ENCODE data around the gene COG3. TPM values are rescaled to one million over a fixed set of nuclear protein-coding genes. Genes with fewer than 3 reads are reported as not detected.

Gene COG3
- total RNA-seq, 3 donors from 2014 or later: 37.0 to 51.3 (median 47.2) TPM

- H3K9me3 ChIP-seq: no peaks in the 10 kb centered on the region
- no peak for ATAC-seq
- no peaks in the 10 kb centered on the region for H3K4me1 ChIP-seq (ENCODE audit: low read depth)
- no peak overlapping the region for H3K4me3 ChIP-seq
- TF ChIP-seq CTCF (IDR thresholded peaks at IDR 0.05): no peak
- intact Hi-C loops (cut with DNase I, micrococcal nuclease): no loop called here
- DNase-seq: no peak
- H3K36me3 ChIP-seq (ENCODE audit: low read depth): no peaks in the 10 kb centered on the region
These were observed 45.9 kb downstream of the COG3 start for GRCh38 chr13:45510672-45511071.

- DNase-seq: peak in 1 of 3 donors; percentile 51
- Histone ChIP-seq H3K4me3 (no peak overlapping the region), H3K4me1 (ENCODE audit: low read depth) (no peaks in the 10 kb centered on the region), H3K9me3 (no peaks in the 10 kb centered on the region), H3K36me3 (ENCODE audit: low read depth) (peaks cover 1% of the 10 kb centered on the region)
- intact Hi-C loops (cut with DNase I, micrococcal nuclease): no loop called here
- ATAC-seq: peak; percentile 88
- peak; percentile 66 for TF ChIP-seq CTCF (IDR thresholded peaks at IDR 0.05)
These were observed 46.8 kb downstream of the COG3 start for GRCh38 chr13:45511310-45512097.

GRCh38 chr13:45512098-45512496 lies 47.4 kb downstream of the COG3 start:
- H3K4me3 ChIP-seq: no peak overlapping the region
- TF ChIP-seq CTCF (IDR thresholded peaks at IDR 0.05): no peak
- DNase-seq: no peak
- no peaks in the 10 kb centered on the region for H3K4me1 ChIP-seq (ENCODE audit: low read depth)
- H3K36me3 ChIP-seq (ENCODE audit: low read depth): peaks cover 3% of the 10 kb centered on the region
- H3K9me3 ChIP-seq: no peaks in the 10 kb centered on the region
- ATAC-seq: no peak
- intact Hi-C loops (cut with DNase I, micrococcal nuclease): no loop called here

GRCh38 chr13:45516757-45517156 lies 52.0 kb downstream of the COG3 start:
- H3K9me3 ChIP-seq: no peaks in the 10 kb centered on the region
- H3K4me1 ChIP-seq (ENCODE audit: low read depth): no peaks in the 10 kb centered on the region
- TF ChIP-seq CTCF (IDR thresholded peaks at IDR 0.05): no peak
- no peak for DNase-seq
- intact Hi-C loops (cut with DNase I, micrococcal nuclease): no loop called here
- no peak for ATAC-seq
- H3K4me3 ChIP-seq: no peak overlapping the region
- H3K36me3 ChIP-seq (ENCODE audit: low read depth): peaks cover 9% of the 10 kb centered on the region

- Histone ChIP-seq H3K4me1 (ENCODE audit: low read depth) (no peaks in the 10 kb centered on the region), H3K4me3 (no peak overlapping the region), H3K9me3 (no peaks in the 10 kb centered on the region), H3K36me3 (ENCODE audit: low read depth) (peaks cover 9% of the 10 kb centered on the region)
- intact Hi-C loops (cut with DNase I, micrococcal nuclease): no loop called here
- DNase-seq: no peak
- TF ChIP-seq CTCF (IDR thresholded peaks at IDR 0.05): no peak
- ATAC-seq: no peak
These were observed 53.9 kb downstream of the COG3 start for GRCh38 chr13:45518525-45519245.

Data from mucosa of descending colon (tissue), 3 donors.